ENCODE results near the gene TGM6. TPM values are rescaled to one million over a fixed set of nuclear protein-coding genes. Genes with fewer than 3 reads are reported as not detected.

The TGM6 gene
- total and polyA plus RNA-seq, 12 donors = not detected

DNA sequence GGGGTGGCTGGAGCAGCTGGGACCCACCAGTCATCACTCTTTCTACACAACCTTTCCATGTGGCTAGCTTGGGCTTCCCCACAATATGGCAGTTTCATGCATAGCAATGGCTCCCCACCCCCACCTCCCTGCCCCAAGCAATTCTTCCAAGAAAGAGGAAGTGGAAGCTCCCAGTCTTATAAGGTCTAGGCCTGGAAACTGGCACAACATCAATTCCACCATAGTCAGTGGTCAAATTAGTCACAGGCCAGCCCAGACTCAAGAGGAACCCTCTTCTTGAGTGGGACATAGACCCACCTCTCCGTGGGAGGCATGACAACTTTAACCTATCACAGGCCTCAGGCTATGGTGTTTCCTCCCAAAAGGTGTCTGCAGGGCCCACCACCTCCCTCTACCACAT lies 17.7 kb downstream of the TGM6 start:
- Histone ChIP-seq H3K9me3 (replicated peaks in 1 of 3) (no peaks in the 10 kb centered on the region), H3K4me3 (no peak overlapping the region), H3K27me3 (no peaks in the 10 kb centered on the region), H3K36me3 (replicated peaks in 1 of 2) (no peaks in the 10 kb centered on the region), H3K27ac (no peak overlapping the region), H3K4me1 (replicated peaks in 1 of 2) (no peaks in the 10 kb centered on the region)
- no peak for TF ChIP-seq CTCF (IDR thresholded peaks at IDR 0.05)
- TF ChIP-seq POLR2A (IDR thresholded peaks at IDR 0.05) = no peak
- WGBS, 4 donors = 55 to 93% (median 76%) methylated on average over 1 of the region's 1 CpG
- peak in 1 of 7 donors; percentile 13 for DNase-seq
- intact Hi-C loops (cut with DNase I) = no loop called here

DNA sequence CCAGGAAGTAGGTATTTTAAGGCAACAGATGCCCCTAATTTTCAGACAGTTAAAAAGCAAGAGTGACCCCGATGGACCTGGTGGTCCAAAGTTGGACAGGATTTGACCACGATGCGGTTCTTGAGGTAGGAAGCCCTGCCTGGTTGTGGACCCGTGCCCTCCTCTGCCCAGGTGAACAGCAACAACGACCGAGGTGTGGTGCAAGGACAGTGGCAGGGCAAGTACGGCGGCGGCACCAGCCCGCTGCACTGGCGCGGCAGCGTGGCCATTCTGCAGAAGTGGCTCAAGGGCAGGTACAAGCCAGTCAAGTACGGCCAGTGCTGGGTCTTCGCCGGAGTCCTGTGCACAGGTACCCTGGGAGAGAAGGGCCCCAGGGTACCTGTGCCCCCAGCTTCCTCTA lies 18.7 kb downstream of the TGM6 start:
- peak in 1 of 7 donors; percentile 13 for DNase-seq
- Histone ChIP-seq H3K27me3 (no peaks in the 10 kb centered on the region), H3K4me1 (replicated peaks in 1 of 2) (no peaks in the 10 kb centered on the region), H3K4me3 (no peak overlapping the region), H3K9me3 (replicated peaks in 1 of 3) (no peaks in the 10 kb centered on the region), H3K27ac (no peak overlapping the region), H3K36me3 (replicated peaks in 1 of 2) (no peaks in the 10 kb centered on the region)
- 90 to 97% (median 97%) methylated on average over 13 to 16 of the region's 16 CpGs for WGBS, 4 donors
- intact Hi-C loops (cut with DNase I) = no loop called here
- TF ChIP-seq POLR2A (IDR thresholded peaks at IDR 0.05) (no peak), CTCF (IDR thresholded peaks at IDR 0.05) (no peak)

GRCh38 chr20:2400290-2400689 lies 19.6 kb downstream of the TGM6 start:
- WGBS, 4 donors = 87 to 89% (median 89%) methylated on average over 6 to 11 of the region's 11 CpGs; no CpG with 5 or more reads in 1 of the 4 donors
- H3K4me3 ChIP-seq = no peak overlapping the region
- intact Hi-C loops (cut with DNase I) = no loop called here
- H3K27ac ChIP-seq = no peak overlapping the region
- H3K9me3 ChIP-seq (replicated peaks in 1 of 3) = no peaks in the 10 kb centered on the region
- DNase-seq = peak in 1 of 7 donors; percentile 42
- H3K27me3 ChIP-seq = no peaks in the 10 kb centered on the region
- H3K4me1 ChIP-seq (replicated peaks in 1 of 2) = no peaks in the 10 kb centered on the region
- no peak for TF ChIP-seq CTCF (IDR thresholded peaks at IDR 0.05)
- TF ChIP-seq POLR2A (IDR thresholded peaks at IDR 0.05) = no peak
- no peaks in the 10 kb centered on the region for H3K36me3 ChIP-seq (replicated peaks in 1 of 2)

- no peak for DNase-seq
- H3K27ac ChIP-seq = no peak overlapping the region
- H3K4me1 ChIP-seq (replicated peaks in 1 of 2) = no peaks in the 10 kb centered on the region
- no peak for TF ChIP-seq CTCF (IDR thresholded peaks at IDR 0.05)
- no peak for TF ChIP-seq POLR2A (IDR thresholded peaks at IDR 0.05)
- intact Hi-C loops (cut with DNase I) = no loop called here
- H3K27me3 ChIP-seq = no peaks in the 10 kb centered on the region
- no peaks in the 10 kb centered on the region for H3K9me3 ChIP-seq (replicated peaks in 1 of 3)
- WGBS, 4 donors = 87 to 91% (median 89%) methylated on average over 2 of the region's 2 CpGs
- no peak overlapping the region for H3K4me3 ChIP-seq
- H3K36me3 ChIP-seq (replicated peaks in 1 of 2) = no peaks in the 10 kb centered on the region
Measured at GRCh38 chr20:2401527-2401926, 20.8 kb downstream of the TGM6 start.

Measured in adrenal gland (tissue), 12 donors.